BJ (cell line): ENCODE measurements around the gene SBF2. TPM values are rescaled to one million over a fixed set of nuclear protein-coding genes. Genes with fewer than 3 reads are reported as not detected.
A peak's percentile ranks its signal among the peaks of the same experiment; 100 is the strongest.

Source experiments
- CTCF ChIA-PET: fragments of 350-600 bp; formaldehyde crosslinking; extraction: SDS; loops from one replicate; lab custom pipeline; 2021; ENCODE audit warnings: antibody characterized with exemption, inconsistent platforms; lab: Yijun Ruan, JAX
- POLR2A ChIA-PET: fragments of 300-600 bp; sonication (Branson Sonifier 250); formaldehyde crosslinking; extraction: SDS; loops from one replicate; lab custom pipeline; 2021; ENCODE audit warnings: antibody characterized with exemption; lab: Charles Lee
- DNase-seq: peaks from one replicate; pipeline ENCODE4 v3.0.0-alpha.2; 2011; ENCODE audit warnings: low read depth
- H3K27me3 ChIP-seq: 2 replicates; pipeline ENCODE4 v1.6.0; 2011; ENCODE audit warnings: low read length; ENCODE audit not compliant: control insufficient read depth, insufficient read depth
- H3K36me3 ChIP-seq: 2 replicates; pipeline ENCODE4 v1.5.1; 2011; ENCODE audit warnings: low read length; ENCODE audit not compliant: control insufficient read depth, insufficient read depth
- H3K4me3 ChIP-seq: 2 replicates; pipeline ENCODE4 v1.5.1; 2011; ENCODE audit warnings: low read depth, mild to moderate bottlenecking, control low read depth, low read length
- CTCF ChIP-seq: IDR thresholded peaks from 2 replicates; pipeline ENCODE4 v1.5.1; 2011; ENCODE audit warnings: low read depth, mild to moderate bottlenecking, control low read depth, inconsistent platforms, low read length, moderate library complexity; ENCODE audit not compliant: insufficient read depth
- polyA minus RNA-seq: library from RNA; depleted of rRNA, polyadenylated mRNA; stranded (reverse); fragments of >200 nt; gene quantifications from 2 replicates; pipeline ENCODE4 v1.2.3, GENCODE V29; 2011; rRNA and poly(A)+ RNA removed
- polyA plus RNA-seq: library from polyadenylated mRNA; depleted of rRNA; stranded (reverse); fragments of >200 nt; gene quantifications from 2 replicates; pipeline ENCODE4 v1.2.3, GENCODE V29; 2011; rRNA removed

The SBF2 gene
- polyA plus RNA-seq = 33.8 and 41.2 TPM in 2 replicates
- polyA minus RNA-seq = 40.7 and 56.7 TPM in 2 replicates

- Histone ChIP-seq H3K27me3 (no peaks in the 10 kb centered on the region), H3K4me3 (peak within 1 kb of the TSS; percentile 61), H3K36me3 (peaks cover 3% of the 10 kb centered on the region; the same call in 1 of the 2 replicates)
- ChIA-PET POLR2A (no interaction called here), CTCF (interaction anchor here (0.9 kb wide), 1 partner anchor 12 kb away, joined by 3 read pairs; no protein-coding TSS in a partner anchor)
- peak; percentile 44 for DNase-seq
- no peak for TF ChIP-seq CTCF
Measured at GRCh38 chr11:10293423-10294289, at the start of gene SBF2. Gene SBF2 (minus strand): TSS chr11:10294219. CDS start chr11:10294069, 150 bp downstream.

- ChIA-PET CTCF (no interaction called here), POLR2A (no interaction called here)
- no peak overlapping the region for H3K4me3 ChIP-seq
- no peak for TF ChIP-seq CTCF
- DNase-seq = no peak
- H3K27me3 ChIP-seq = no peaks in the 10 kb centered on the region
- H3K36me3 ChIP-seq = no peaks in the 10 kb centered on the region
Measured at GRCh38 chr11:10338287-10338686, 44.3 kb upstream of the SBF2 start.

- no peaks in the 10 kb centered on the region for H3K36me3 ChIP-seq
- no peak for DNase-seq
- CTCF ChIA-PET = interaction anchor here (1.5 kb wide), 1 partner anchor 321 kb away, joined by 3 read pairs; no protein-coding TSS in a partner anchor
- TF ChIP-seq CTCF = no peak
- POLR2A ChIA-PET = interaction anchor here (0.6 kb wide), 1 partner anchor 13 kb away, joined by 5 read pairs; no protein-coding TSS in a partner anchor
- no peak overlapping the region for H3K4me3 ChIP-seq
- H3K27me3 ChIP-seq = no peaks in the 10 kb centered on the region
Measured at GRCh38 chr11:10333490-10333889, 39.5 kb upstream of the SBF2 start.

- Histone ChIP-seq H3K36me3 (no peaks in the 10 kb centered on the region), H3K27me3 (no peaks in the 10 kb centered on the region), H3K4me3 (no peak overlapping the region)
- ChIA-PET POLR2A (no interaction called here), CTCF (interaction anchor here (1.2 to 1.5 kb wide), 3 partner anchors 24 to 322 kb away, joined by 3 read pairs; no protein-coding TSS in a partner anchor)
- no peak for TF ChIP-seq CTCF
- DNase-seq = no peak
Measured at GRCh38 chr11:10331548-10332289, 37.7 kb upstream of the SBF2 start.

GRCh38 chr11:10329935-10330334 lies 35.9 kb upstream of the SBF2 start:
- no peaks in the 10 kb centered on the region for H3K36me3 ChIP-seq
- no peaks in the 10 kb centered on the region for H3K27me3 ChIP-seq
- CTCF ChIA-PET = interaction anchor here (2.9 kb wide), 1 partner anchor 37 kb away, joined by 16 read pairs; no protein-coding TSS in a partner anchor
- POLR2A ChIA-PET = interaction anchor here (0.6 kb wide), 1 partner anchor 26 kb away, joined by 3 read pairs; no protein-coding TSS in a partner anchor
- peak; percentile 92 for DNase-seq
- H3K4me3 ChIP-seq = no peak overlapping the region
- TF ChIP-seq CTCF = no peak
